ENCODE results near the gene JMJD6.

GRCh38 chr17:76726231-76726775, at the start of gene JMJD6:
- TF ChIP-seq CTCF (IDR thresholded peaks at IDR 0.05): no peak
- peak; percentile 89 to 97 for TF ChIP-seq POLR2A (IDR thresholded peaks at IDR 0.05)

Data from Peyer's patch (tissue), 4 donors.